OCI-LY1 (cell line): ENCODE data around the gene POU6F2.

Experiments
- H2AFZ ChIP-seq: fragments of 200-600 bp; sonication (generic), shearing (Covaris generic); 2 replicates; pipeline ENCODE4 v1.6.0; 2014; ENCODE audit warnings: antibody characterized with exemption, mild to moderate bottlenecking, low read length
- H3F3A ChIP-seq: fragments of 200-600 bp; sonication (generic), shearing (Covaris generic); 2 replicates; pipeline ENCODE4 v1.6.0; 2014; ENCODE audit warnings: mild to moderate bottlenecking, antibody characterized with exemption, low read length, moderate library complexity; ENCODE audit not compliant: insufficient read depth
- H3K27ac ChIP-seq: fragments of 200-600 bp; sonication (generic); 2 replicates; pipeline ENCODE4 v1.5.1; 2014; ENCODE audit warnings: low read length, mixed run types, mild to moderate bottlenecking, low read depth; ENCODE audit not compliant: poor library complexity, severe bottlenecking
- H3K27me3 ChIP-seq: fragments of 200-600 bp; sonication (generic); 2 replicates; pipeline ENCODE4 v1.6.0; 2014; ENCODE audit warnings: antibody characterized with exemption, mild to moderate bottlenecking, low read length, moderate library complexity; ENCODE audit not compliant: insufficient read depth
- H3K36me3 ChIP-seq: fragments of 200-600 bp; sonication (generic); 2 replicates; pipeline ENCODE4 v1.6.1; 2014; ENCODE audit warnings: mild to moderate bottlenecking, antibody characterized with exemption, low read length, moderate library complexity, mixed read lengths; ENCODE audit not compliant: insufficient read depth
- H3K4me1 ChIP-seq: fragments of 200-600 bp; sonication (generic); 2 replicates; pipeline ENCODE4 v1.5.1; 2014; ENCODE audit warnings: mild to moderate bottlenecking, low read length, moderate library complexity; ENCODE audit not compliant: insufficient read depth, severe bottlenecking
- H3K4me2 ChIP-seq: fragments of 200-600 bp; sonication (generic), shearing (Covaris generic); 2 replicates; pipeline ENCODE4 v1.6.1; 2014; ENCODE audit warnings: low read length
- H3K4me3 ChIP-seq: fragments of 200-600 bp; sonication (generic); 2 replicates; pipeline ENCODE4 v1.5.1; 2014; ENCODE audit warnings: low read length, low read depth, mild to moderate bottlenecking, mixed read lengths; ENCODE audit not compliant: poor library complexity, severe bottlenecking
- H3K79me2 ChIP-seq: fragments of 200-600 bp; shearing (Covaris generic); 2 replicates; pipeline ENCODE4 v1.6.1; 2016; ENCODE audit warnings: mixed run types, low read length, mixed read lengths; ENCODE audit not compliant: insufficient read depth
- H3K9ac ChIP-seq: fragments of 200-600 bp; sonication (generic), shearing (Covaris generic); 2 replicates; pipeline ENCODE4 v1.6.1; 2014; ENCODE audit warnings: mild to moderate bottlenecking, low read length, mixed read lengths
- H3K9me2 ChIP-seq: fragments of 200-600 bp; sonication (generic), shearing (Covaris generic); 2 replicates; pipeline ENCODE4 v1.6.1; 2014; ENCODE audit warnings: low read depth, mild to moderate bottlenecking, low read length, mixed read lengths
- H3K9me3 ChIP-seq: fragments of 200-600 bp; shearing (Covaris generic); 2 replicates; pipeline ENCODE4 v1.6.1; 2014; ENCODE audit warnings: low read length, mixed read lengths
- H4K20me1 ChIP-seq: fragments of 200-600 bp; sonication (generic), shearing (Covaris generic); 2 replicates; pipeline ENCODE4 v1.6.0; 2016; ENCODE audit warnings: mild to moderate bottlenecking, low read length; ENCODE audit not compliant: insufficient read depth
- CTCF ChIP-seq: fragments of 200-600 bp; sonication (generic), shearing (Covaris generic); IDR thresholded peaks from 2 replicates; pipeline ENCODE4 v1.5.1; 2017; ENCODE audit warnings: mild to moderate bottlenecking, antibody characterized with exemption, low read length, moderate library complexity, mixed read lengths
- EZH2 ChIP-seq: fragments of 200-600 bp; sonication (generic), shearing (Covaris generic); IDR thresholded peaks from 2 replicates; pipeline ENCODE4 v1.8.0; 2017; ENCODE audit warnings: borderline replicate concordance, mixed run types, mild to moderate bottlenecking, antibody characterized with exemption, low read length, moderate library complexity, mixed read lengths

Gene POU6F2

GRCh38 chr7:38955892-38956291, 21.8 kb upstream of the POU6F2 start:
- Histone ChIP-seq H3K27ac (no peak overlapping the region), H3K4me3 (no peak overlapping the region), H2AFZ (no peak overlapping the region), H3K4me2 (no peak overlapping the region), H4K20me1 (no peaks in the 10 kb centered on the region), H3K9me2 (no peaks in the 10 kb centered on the region), H3K36me3 (no peaks in the 10 kb centered on the region), H3K27me3 (no peaks in the 10 kb centered on the region), H3K4me1 (no peaks in the 10 kb centered on the region), H3K79me2 (no peaks in the 10 kb centered on the region), H3F3A (no peaks in the 10 kb centered on the region), H3K9ac (no peak overlapping the region), H3K9me3 (no peaks in the 10 kb centered on the region)
- TF ChIP-seq EZH2 (no peak), CTCF (no peak)

GRCh38 chr7:38962028-38962427, 15.7 kb upstream of the POU6F2 start:
- Histone ChIP-seq H3K4me3 (no peak overlapping the region), H3K79me2 (no peaks in the 10 kb centered on the region), H4K20me1 (no peaks in the 10 kb centered on the region), H3K4me1 (no peaks in the 10 kb centered on the region), H3K9me2 (no peaks in the 10 kb centered on the region), H3F3A (no peaks in the 10 kb centered on the region), H3K27me3 (no peaks in the 10 kb centered on the region), H2AFZ (no peak overlapping the region), H3K4me2 (no peak overlapping the region), H3K36me3 (no peaks in the 10 kb centered on the region), H3K27ac (no peak overlapping the region), H3K9me3 (no peaks in the 10 kb centered on the region), H3K9ac (no peak overlapping the region)
- no peak for TF ChIP-seq CTCF
- no peak for TF ChIP-seq EZH2

- Histone ChIP-seq H3K36me3 (no peaks in the 10 kb centered on the region), H3K9me3 (no peaks in the 10 kb centered on the region), H3K9ac (no peak overlapping the region), H3K9me2 (no peaks in the 10 kb centered on the region), H3K4me1 (no peaks in the 10 kb centered on the region), H3K4me3 (no peak overlapping the region), H3K27ac (no peak overlapping the region), H3K79me2 (no peaks in the 10 kb centered on the region), H4K20me1 (no peaks in the 10 kb centered on the region), H3F3A (no peaks in the 10 kb centered on the region), H2AFZ (no peak overlapping the region), H3K4me2 (no peak overlapping the region), H3K27me3 (no peaks in the 10 kb centered on the region)
- no peak for TF ChIP-seq EZH2
- no peak for TF ChIP-seq CTCF
Measured at GRCh38 chr7:38964921-38965320, 12.8 kb upstream of the POU6F2 start.
